Measurements from ENCODE around the gene CACNA2D4.

The CACNA2D4 gene

GRCh38 chr12:1842905-1843640 lies 75.4 kb downstream of the CACNA2D4 start:
- no peak for DNase-seq

GRCh38 chr12:1842183-1842904 lies 76.1 kb downstream of the CACNA2D4 start:
- no peak for DNase-seq

GRCh38 chr12:1841586-1842182 lies 76.8 kb downstream of the CACNA2D4 start:
- no peak for DNase-seq

- DNase-seq = no peak
Measured at GRCh38 chr12:1840981-1841425, 77.4 kb downstream of the CACNA2D4 start.

- peak; percentile 34 for DNase-seq
Measured at GRCh38 chr12:1839956-1840951, 78.2 kb downstream of the CACNA2D4 start.

- no peak for DNase-seq
Measured at GRCh38 chr12:1839464-1839863, 79.0 kb downstream of the CACNA2D4 start.

GRCh38 chr12:1838994-1839365 lies 79.5 kb downstream of the CACNA2D4 start:
- DNase-seq = no peak

- DNase-seq = no peak
Measured at GRCh38 chr12:1838205-1838993, 80.1 kb downstream of the CACNA2D4 start.

- no peak for DNase-seq
Measured at GRCh38 chr12:1837541-1838204, 80.8 kb downstream of the CACNA2D4 start.

- no peak for DNase-seq
Measured at GRCh38 chr12:1836854-1837421, 81.5 kb downstream of the CACNA2D4 start.

GRCh38 chr12:1836241-1836803 lies 82.1 kb downstream of the CACNA2D4 start:
- DNase-seq = no peak

- DNase-seq = peak; percentile 91
Measured at GRCh38 chr12:1835211-1836131, 83.0 kb downstream of the CACNA2D4 start.

GRCh38 chr12:1834186-1834925 lies 84.1 kb downstream of the CACNA2D4 start:
- DNase-seq = no peak

- DNase-seq = no peak
Measured at GRCh38 chr12:1833596-1834028, 84.8 kb downstream of the CACNA2D4 start.

- no peak for DNase-seq
Measured at GRCh38 chr12:1832801-1833595, 85.5 kb downstream of the CACNA2D4 start.

GRCh38 chr12:1830981-1831963 lies 87.2 kb downstream of the CACNA2D4 start:
- no peak for DNase-seq

Data from NCI-H1436 (cell line).